GM06990 (cell line): ENCODE measurements around the gene CDH18.

ENCODE experiments used
- DNase-seq: peaks from one replicate; pipeline ENCODE4 v3.0.0-alpha.2; 2011; ENCODE audit not compliant: insufficient read length; ENCODE audit errors: extremely low read depth
- H3K27me3 ChIP-seq: replicated peaks from 2 replicates; pipeline ENCODE4 v1.6.0; 2011; ENCODE audit warnings: low read length; ENCODE audit not compliant: control insufficient read depth, insufficient read depth
- H3K36me3 ChIP-seq: 2 replicates; pipeline ENCODE4 v1.5.1; 2011; ENCODE audit warnings: low read length; ENCODE audit not compliant: control insufficient read depth, insufficient read depth
- H3K4me3 ChIP-seq: replicated peaks from 2 replicates; pipeline ENCODE4 v1.5.1; 2011; ENCODE audit warnings: low read depth, mild to moderate bottlenecking, control low read depth, low read length
- TF ChIP-seq, protein P1 (sequence below): IDR thresholded peaks from 2 replicates; pipeline ENCODE4 v1.5.1; 2011; ENCODE audit warnings: low read length, control low read depth, mild to moderate bottlenecking, inconsistent platforms; ENCODE audit not compliant: insufficient read depth, poor library complexity, severe bottlenecking

CDH18 gene

DNA sequence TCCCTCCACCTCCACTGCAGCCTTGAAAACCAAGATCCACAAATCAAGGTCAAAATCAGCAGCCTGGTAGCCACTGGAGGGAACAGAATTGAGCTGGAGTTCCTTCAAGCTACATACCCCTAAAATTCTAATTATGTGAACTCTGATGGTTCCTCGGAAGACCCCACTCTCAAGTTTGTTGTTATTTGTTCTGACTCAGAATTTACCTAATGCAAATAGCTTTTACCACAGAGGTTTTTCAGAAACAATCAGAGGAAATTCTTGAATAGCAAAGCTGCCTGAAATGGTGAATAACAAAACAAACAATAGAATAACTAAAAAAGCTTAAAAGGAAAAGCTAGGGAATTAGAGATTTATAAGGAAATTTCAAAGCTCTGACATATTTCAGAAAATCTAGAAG lies 220.0 kb downstream of the CDH18 start:
- Histone ChIP-seq H3K4me3 (no peak overlapping the region), H3K27me3 (no peaks in the 10 kb centered on the region), H3K36me3 (no peaks in the 10 kb centered on the region)
- DNase-seq = no peak
- TF ChIP-seq, protein P1, sequence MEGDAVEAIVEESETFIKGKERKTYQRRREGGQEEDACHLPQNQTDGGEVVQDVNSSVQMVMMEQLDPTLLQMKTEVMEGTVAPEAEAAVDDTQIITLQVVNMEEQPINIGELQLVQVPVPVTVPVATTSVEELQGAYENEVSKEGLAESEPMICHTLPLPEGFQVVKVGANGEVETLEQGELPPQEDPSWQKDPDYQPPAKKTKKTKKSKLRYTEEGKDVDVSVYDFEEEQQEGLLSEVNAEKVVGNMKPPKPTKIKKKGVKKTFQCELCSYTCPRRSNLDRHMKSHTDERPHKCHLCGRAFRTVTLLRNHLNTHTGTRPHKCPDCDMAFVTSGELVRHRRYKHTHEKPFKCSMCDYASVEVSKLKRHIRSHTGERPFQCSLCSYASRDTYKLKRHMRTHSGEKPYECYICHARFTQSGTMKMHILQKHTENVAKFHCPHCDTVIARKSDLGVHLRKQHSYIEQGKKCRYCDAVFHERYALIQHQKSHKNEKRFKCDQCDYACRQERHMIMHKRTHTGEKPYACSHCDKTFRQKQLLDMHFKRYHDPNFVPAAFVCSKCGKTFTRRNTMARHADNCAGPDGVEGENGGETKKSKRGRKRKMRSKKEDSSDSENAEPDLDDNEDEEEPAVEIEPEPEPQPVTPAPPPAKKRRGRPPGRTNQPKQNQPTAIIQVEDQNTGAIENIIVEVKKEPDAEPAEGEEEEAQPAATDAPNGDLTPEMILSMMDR = no peak

- DNase-seq = no peak
- TF ChIP-seq, protein P1 = no peak
- no peaks in the 10 kb centered on the region for H3K36me3 ChIP-seq
- H3K4me3 ChIP-seq = no peak overlapping the region
- no peaks in the 10 kb centered on the region for H3K27me3 ChIP-seq
These were observed 234.4 kb downstream of the CDH18 start for GRCh38 chr5:19753579-19753978.

GRCh38 chr5:19751326-19751725 lies 236.7 kb downstream of the CDH18 start:
- no peak for DNase-seq
- no peaks in the 10 kb centered on the region for H3K27me3 ChIP-seq
- no peaks in the 10 kb centered on the region for H3K36me3 ChIP-seq
- TF ChIP-seq, protein P1 = no peak
- no peak overlapping the region for H3K4me3 ChIP-seq

GRCh38 chr5:19745247-19745646 lies 242.8 kb downstream of the CDH18 start:
- Histone ChIP-seq H3K4me3 (no peak overlapping the region), H3K27me3 (no peaks in the 10 kb centered on the region), H3K36me3 (no peaks in the 10 kb centered on the region)
- TF ChIP-seq, protein P1 = no peak
- no peak for DNase-seq

GRCh38 chr5:19739671-19740070 lies 248.3 kb downstream of the CDH18 start:
- DNase-seq = no peak

More at GRCh38 chr5:19739671-19740070, 248.3 kb downstream of the CDH18 start:
- TF ChIP-seq, protein P1 = no peak
- no peaks in the 10 kb centered on the region for H3K27me3 ChIP-seq
- no peak overlapping the region for H3K4me3 ChIP-seq
- H3K36me3 ChIP-seq = no peaks in the 10 kb centered on the region
